Stimulated activated CD8-positive, alpha-beta memory T cell treated with anti-CD3 and anti-CD28 coated beads, Interleukin-4, amount 100 ng/mL, for 48 hours (primary cell): ENCODE data around the gene ANKRD17.
A peak's percentile ranks its signal among the peaks of the same experiment; 100 is the strongest.

ENCODE experiments used
- DNase-seq: peaks from one replicate; pipeline ENCODE4 v3.0.0-alpha.2; 2020

ANKRD17 gene

GRCh38 chr4:73104695-73105094 lies 153.9 kb downstream of the ANKRD17 start:
- no peak for DNase-seq

- DNase-seq = no peak
Observed at GRCh38 chr4:73103799-73104503, 154.6 kb downstream of the ANKRD17 start.

- no peak for DNase-seq
Observed at GRCh38 chr4:73099143-73099542, 159.5 kb downstream of the ANKRD17 start.

- DNase-seq = no peak
Observed at GRCh38 chr4:73098713-73099112, 159.9 kb downstream of the ANKRD17 start.

GRCh38 chr4:73098016-73098415 lies 160.6 kb downstream of the ANKRD17 start:
- DNase-seq = no peak

- DNase-seq = no peak
Observed at GRCh38 chr4:73092868-73093267, 165.7 kb downstream of the ANKRD17 start.

- no peak for DNase-seq
Observed at GRCh38 chr4:73090738-73091137, 167.9 kb downstream of the ANKRD17 start.

GRCh38 chr4:73087871-73088270 lies 170.7 kb downstream of the ANKRD17 start:
- no peak for DNase-seq

- no peak for DNase-seq
Observed at GRCh38 chr4:73086095-73086868, 172.3 kb downstream of the ANKRD17 start.

- DNase-seq = no peak
Observed at GRCh38 chr4:73080789-73081188, 177.8 kb downstream of the ANKRD17 start.

- DNase-seq = no peak
Observed at GRCh38 chr4:73075832-73076231, 182.8 kb downstream of the ANKRD17 start.

GRCh38 chr4:73070074-73070390 lies 188.6 kb downstream of the ANKRD17 start:
- DNase-seq = no peak

- DNase-seq = peak; percentile 97
Observed at GRCh38 chr4:73069338-73070073, 189.1 kb downstream of the ANKRD17 start, which contains the start of gene COX18. TSS of gene COX18 (minus strand) at chr4:73069716. CDS start at chr4:73069649, 67 bp downstream.

GRCh38 chr4:73068491-73069337 lies 189.9 kb downstream of the ANKRD17 start:
- no peak for DNase-seq

- no peak for DNase-seq
Observed at GRCh38 chr4:73067971-73068394, 190.6 kb downstream of the ANKRD17 start.

- no peak for DNase-seq
Observed at GRCh38 chr4:73066928-73067327, 191.7 kb downstream of the ANKRD17 start.

- no peak for DNase-seq
Observed at GRCh38 chr4:73066445-73066844, 192.2 kb downstream of the ANKRD17 start.

- no peak for DNase-seq
Observed at GRCh38 chr4:73064536-73064935, 194.1 kb downstream of the ANKRD17 start.

GRCh38 chr4:73055241-73055897 lies 203.2 kb downstream of the ANKRD17 start:
- DNase-seq = no peak

GRCh38 chr4:73053974-73054480 lies 204.6 kb downstream of the ANKRD17 start:
- no peak for DNase-seq

- no peak for DNase-seq
Observed at GRCh38 chr4:73053076-73053475, 205.5 kb downstream of the ANKRD17 start.

GRCh38 chr4:73051625-73052024 lies 207.0 kb downstream of the ANKRD17 start:
- DNase-seq = no peak
